Gastroesophageal sphincter (tissue), 4 donors: ENCODE data around the gene TSHZ3. TPM values are rescaled to one million over a fixed set of nuclear protein-coding genes. Genes with fewer than 3 reads are reported as not detected.

Experiments used
- ATAC-seq: fragments of 150-250 bp; one replicate; pipeline ENCODE4 v1.9.1; 2016; ENCODE audit warnings: mild to moderate bottlenecking, moderate library complexity
- H3K27ac ChIP-seq, 4 donors: fragments of 200-600 bp; sonication (generic) in 3 of 4; 1 replicate in 3 of 4; 2 replicates in 1 of 4; pipeline ENCODE4 v1.5.1; 2016 to 2019
- H3K27me3 ChIP-seq: fragments of 200-600 bp; sonication (generic); one replicate; pipeline ENCODE4 v1.5.1; 2019
- H3K36me3 ChIP-seq, 2 donors: fragments of 200-600 bp; sonication (generic); one replicate each; pipeline ENCODE4 v1.5.1; 2019; ENCODE audit warnings: control low read depth in 1 of 2
- H3K4me1 ChIP-seq, 3 donors: fragments of 200-600 bp; sonication (generic); 1 replicate in 2 of 3; 2 replicates in 1 of 3; pipeline ENCODE4 v1.5.1; 2016 to 2019; ENCODE audit warnings: control low read depth in 2 of 3
- H3K4me3 ChIP-seq, 2 donors: fragments of 200-600 bp; sonication (generic); one replicate each; pipeline ENCODE4 v1.5.1; 2019; ENCODE audit warnings: mild to moderate bottlenecking in 1 of 2, moderate library complexity in 1 of 2
- H3K9me3 ChIP-seq, 3 donors: fragments of 200-600 bp; sonication (generic); one replicate each; pipeline ENCODE4 v1.5.1; 2017 to 2019; ENCODE audit warnings: control low read depth in 2 of 3
- EP300 ChIP-seq: sonication (generic); formaldehyde crosslinking; IDR thresholded peaks from one replicate; pipeline ENCODE4 v1.6.1; 2017; ENCODE audit warnings: antibody characterized with exemption, mild to moderate bottlenecking
- POLR2A ChIP-seq, 2 donors: fragments of 450-650 bp; IDR thresholded peaks; one replicate each; pipeline ENCODE4 v1.6.1; 2017; ENCODE audit warnings: antibody characterized with exemption in 2 of 2, mild to moderate bottlenecking in 2 of 2, moderate library complexity in 1 of 2
- POLR2AphosphoS5 ChIP-seq: sonication (generic); formaldehyde crosslinking; IDR thresholded peaks from one replicate; pipeline ENCODE4 v1.6.1; 2017; ENCODE audit warnings: antibody characterized with exemption
- WGBS, 2 donors: methylation state at CpG; one replicate each; pipeline ENCODE4 v1.1.5; 2018; ENCODE audit warnings: low coverage in 1 of 2; 5-methylcytosine and 5-hydroxymethylcytosine counted together
- total RNA-seq, 4 donors: library from RNA; depleted of rRNA; stranded (reverse); fragments of >200 nt; gene quantifications; one replicate each; pipeline ENCODE4 v1.1.0, GENCODE V29; 2016
- TF ChIP-seq, protein P1 (sequence below), 4 experiments: fragments of 200-600 bp in 2 of 4; fragments of 450-650 bp in 2 of 4; sonication (generic) in 1 of 4; IDR thresholded peaks; one replicate each; pipeline ENCODE4 v1.5.1; 2017 to 2019; ENCODE audit warnings: antibody characterized with exemption in 4 of 4, mild to moderate bottlenecking in 2 of 4, moderate library complexity in 2 of 4

The TSHZ3 gene
- total RNA-seq, 4 donors from 2014 or later: 15.6 to 40.2 (median 31.1) TPM

DNA sequence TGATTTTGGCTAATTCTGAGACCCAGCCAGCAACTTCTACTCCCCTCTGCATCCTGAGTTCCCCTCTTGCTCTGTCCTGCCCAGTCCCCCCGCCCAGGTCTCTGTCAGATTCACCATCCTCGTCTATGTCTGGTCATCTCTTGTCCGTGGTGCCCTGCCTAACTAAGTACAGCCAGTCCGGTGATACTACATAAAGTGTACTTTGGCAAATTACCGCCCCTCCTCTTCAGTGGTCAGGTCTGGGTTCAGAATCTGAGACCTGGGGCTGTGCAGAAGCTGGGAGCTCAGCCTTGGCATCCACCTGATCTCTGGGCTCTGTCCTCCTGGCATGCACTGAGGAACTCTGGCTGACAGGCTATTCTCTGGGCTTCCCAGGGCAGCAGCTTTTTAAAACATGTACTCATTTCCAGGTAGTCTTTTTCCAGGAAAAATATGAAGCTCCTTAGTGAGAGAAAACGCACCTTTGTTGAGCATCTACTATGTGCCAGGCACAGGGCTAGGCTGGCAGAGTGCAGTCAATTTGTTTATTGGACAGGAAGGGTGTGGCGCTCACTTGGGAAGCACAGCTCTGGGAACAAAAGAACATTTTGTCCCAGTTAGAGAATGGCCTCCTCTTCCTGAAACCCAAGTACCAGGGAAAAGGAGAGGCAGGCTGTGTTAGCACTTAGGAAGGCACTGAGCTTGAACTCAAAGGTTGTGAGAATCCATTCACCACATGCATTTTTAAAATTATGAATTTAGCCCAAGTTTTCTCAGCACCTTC lies 88.9 kb downstream of the TSHZ3 start:
- Histone ChIP-seq H3K27me3 (no peaks in the 10 kb centered on the region), H3K36me3 (no peaks in the 10 kb centered on the region), H3K27ac (peak overlapping the region in 1 of 4 donors; percentile 48), H3K4me1 (peaks cover 0 to 36% (median 16%) of the 10 kb centered on the region in 3 donors), H3K4me3 (no peak overlapping the region), H3K9me3 (no peaks in the 10 kb centered on the region)
- TF ChIP-seq POLR2A (IDR thresholded peaks at IDR 0.05) (no peak), EP300 (no peak), POLR2AphosphoS5 (peak; percentile 28)
- TF ChIP-seq, protein P1, sequence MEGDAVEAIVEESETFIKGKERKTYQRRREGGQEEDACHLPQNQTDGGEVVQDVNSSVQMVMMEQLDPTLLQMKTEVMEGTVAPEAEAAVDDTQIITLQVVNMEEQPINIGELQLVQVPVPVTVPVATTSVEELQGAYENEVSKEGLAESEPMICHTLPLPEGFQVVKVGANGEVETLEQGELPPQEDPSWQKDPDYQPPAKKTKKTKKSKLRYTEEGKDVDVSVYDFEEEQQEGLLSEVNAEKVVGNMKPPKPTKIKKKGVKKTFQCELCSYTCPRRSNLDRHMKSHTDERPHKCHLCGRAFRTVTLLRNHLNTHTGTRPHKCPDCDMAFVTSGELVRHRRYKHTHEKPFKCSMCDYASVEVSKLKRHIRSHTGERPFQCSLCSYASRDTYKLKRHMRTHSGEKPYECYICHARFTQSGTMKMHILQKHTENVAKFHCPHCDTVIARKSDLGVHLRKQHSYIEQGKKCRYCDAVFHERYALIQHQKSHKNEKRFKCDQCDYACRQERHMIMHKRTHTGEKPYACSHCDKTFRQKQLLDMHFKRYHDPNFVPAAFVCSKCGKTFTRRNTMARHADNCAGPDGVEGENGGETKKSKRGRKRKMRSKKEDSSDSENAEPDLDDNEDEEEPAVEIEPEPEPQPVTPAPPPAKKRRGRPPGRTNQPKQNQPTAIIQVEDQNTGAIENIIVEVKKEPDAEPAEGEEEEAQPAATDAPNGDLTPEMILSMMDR (IDR thresholded peaks at IDR 0.05): no peak
- peak; percentile 31 for ATAC-seq
- WGBS, 2 donors: 70 to 94% methylated on average over 2 of the region's 7 CpGs

DNA sequence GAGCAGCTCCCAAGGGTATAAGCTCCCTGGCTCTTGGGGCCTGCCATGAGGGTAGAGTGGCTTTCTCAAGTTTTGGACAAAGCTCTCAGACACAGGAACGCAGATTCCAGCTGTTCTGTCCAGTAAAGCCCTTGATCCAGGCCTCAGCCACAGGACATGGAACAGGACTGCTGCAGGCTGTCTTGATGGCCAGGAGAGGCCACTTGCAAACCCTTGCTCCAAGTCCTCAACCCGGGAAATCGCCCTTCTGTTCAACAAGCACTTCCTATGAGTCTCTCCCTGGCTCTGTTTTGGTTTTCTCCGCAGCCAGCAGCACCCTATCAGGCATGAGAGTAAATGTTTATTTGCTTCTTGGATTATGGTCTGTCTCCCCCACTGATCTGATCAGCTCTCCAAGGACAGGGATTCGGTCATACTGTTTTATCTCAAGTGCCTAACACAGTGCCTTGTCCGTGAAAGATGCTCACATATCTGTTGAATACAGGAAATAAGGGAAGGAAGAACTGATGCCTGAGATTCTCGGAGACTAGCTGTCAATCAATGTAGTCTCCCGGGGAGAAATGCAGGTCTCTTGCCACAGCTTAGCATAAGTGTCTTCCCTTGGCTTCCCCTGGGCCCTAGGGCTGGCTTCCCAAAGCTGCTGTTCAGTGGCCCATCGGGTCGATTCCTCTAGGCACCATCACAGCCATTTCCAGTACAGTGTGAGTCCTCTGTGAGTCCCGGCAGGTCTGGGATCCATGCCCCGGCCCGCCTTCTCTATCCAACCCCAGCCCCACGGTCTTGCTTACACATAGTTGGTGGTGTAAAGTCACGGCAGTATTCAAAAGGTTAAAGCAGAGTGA lies 90.8 kb downstream of the TSHZ3 start:
- 81 to 93% methylated on average over 3 to 7 of the region's 15 CpGs for WGBS, 2 donors
- H3K4me3 ChIP-seq: no peak overlapping the region
- H3K27me3 ChIP-seq: no peaks in the 10 kb centered on the region
- H3K4me1 ChIP-seq: peaks cover 0 to 45% (median 16%) of the 10 kb centered on the region in 3 donors
- TF ChIP-seq, protein P1 (IDR thresholded peaks at IDR 0.05): no peak
- TF ChIP-seq POLR2AphosphoS5 (no peak), POLR2A (IDR thresholded peaks at IDR 0.05) (no peak), EP300 (no peak)
- no peak for ATAC-seq
- H3K9me3 ChIP-seq: no peaks in the 10 kb centered on the region
- no peak overlapping the region for H3K27ac ChIP-seq
- no peaks in the 10 kb centered on the region for H3K36me3 ChIP-seq

DNA sequence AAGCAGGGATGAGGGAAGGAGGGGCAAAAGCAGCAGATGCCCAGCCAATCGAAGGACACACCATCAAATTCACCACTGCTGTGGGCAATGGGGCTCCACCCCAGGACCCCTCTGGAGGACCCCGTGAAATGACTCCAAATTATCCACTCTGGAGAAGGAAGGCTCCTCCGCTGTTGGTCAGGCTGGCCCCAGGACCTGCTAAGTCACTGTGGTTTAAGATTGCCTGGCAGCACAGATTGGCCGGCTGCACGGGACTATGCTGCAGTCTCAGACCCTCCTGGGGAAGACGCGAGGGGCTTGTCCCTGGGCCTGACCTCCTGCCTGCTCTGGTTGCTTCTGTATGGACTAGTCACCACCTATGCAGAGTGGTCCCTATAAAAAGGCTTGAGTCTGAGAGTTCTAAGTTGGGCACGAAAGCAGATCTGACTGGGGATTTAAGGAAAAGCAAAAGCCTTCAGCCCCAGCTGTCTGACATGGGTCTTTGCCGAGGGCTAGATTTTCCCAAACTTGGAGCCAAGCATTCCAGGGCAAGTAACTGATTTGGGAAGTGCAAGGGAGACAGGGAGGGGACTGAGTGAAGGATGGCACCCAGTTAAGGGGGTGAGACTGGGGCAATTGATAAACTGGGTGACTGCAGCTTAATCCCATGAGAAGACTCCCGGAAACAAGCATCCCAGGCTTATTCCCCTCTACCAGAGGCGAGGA lies 91.7 kb downstream of the TSHZ3 start:
- no peaks in the 10 kb centered on the region for H3K27me3 ChIP-seq
- H3K9me3 ChIP-seq: no peaks in the 10 kb centered on the region
- TF ChIP-seq EP300 (no peak), POLR2AphosphoS5 (no peak)
- no peak for ATAC-seq
- H3K4me3 ChIP-seq: no peak overlapping the region
- no peak overlapping the region for H3K27ac ChIP-seq
- H3K4me1 ChIP-seq: peaks cover 0 to 36% (median 12%) of the 10 kb centered on the region in 3 donors
- no peaks in the 10 kb centered on the region for H3K36me3 ChIP-seq
- 72 to 81% methylated on average over 3 of the region's 11 CpGs for WGBS, 2 donors

DNA sequence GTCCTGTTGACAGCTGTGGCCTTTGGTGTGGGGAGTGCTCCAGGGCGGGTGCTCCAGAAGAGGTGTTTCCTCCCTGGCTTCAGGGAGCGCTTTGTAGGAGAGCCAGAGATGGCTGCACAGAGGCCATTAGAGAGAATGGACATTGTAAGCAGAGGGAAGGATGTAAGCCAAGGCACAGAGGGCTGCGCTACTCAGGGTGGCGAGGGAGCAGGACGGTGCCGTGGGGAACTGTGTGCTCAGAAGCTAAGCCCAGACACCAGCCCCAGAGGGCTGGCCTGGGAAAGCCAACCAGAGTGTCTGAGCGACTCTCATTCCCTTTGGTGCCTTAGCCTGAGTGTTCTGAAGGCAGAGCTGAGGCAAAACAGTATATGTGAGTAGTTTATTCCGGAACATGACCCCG lies 92.2 kb downstream of the TSHZ3 start:
- Histone ChIP-seq H3K27ac (no peak overlapping the region), H3K36me3 (no peaks in the 10 kb centered on the region), H3K4me1 (peaks cover 0 to 31% (median 6%) of the 10 kb centered on the region in 3 donors), H3K27me3 (no peaks in the 10 kb centered on the region), H3K9me3 (no peaks in the 10 kb centered on the region), H3K4me3 (no peak overlapping the region)
- TF ChIP-seq EP300 (no peak), POLR2AphosphoS5 (no peak), POLR2A (IDR thresholded peaks at IDR 0.05) (no peak)
- TF ChIP-seq, protein P1 (IDR thresholded peaks at IDR 0.05): no peak
- ATAC-seq: no peak
- 88% methylated on average over 4 of the region's 9 CpGs; no CpG with 5 or more reads in 1 of the 2 donors for WGBS, 2 donors

DNA sequence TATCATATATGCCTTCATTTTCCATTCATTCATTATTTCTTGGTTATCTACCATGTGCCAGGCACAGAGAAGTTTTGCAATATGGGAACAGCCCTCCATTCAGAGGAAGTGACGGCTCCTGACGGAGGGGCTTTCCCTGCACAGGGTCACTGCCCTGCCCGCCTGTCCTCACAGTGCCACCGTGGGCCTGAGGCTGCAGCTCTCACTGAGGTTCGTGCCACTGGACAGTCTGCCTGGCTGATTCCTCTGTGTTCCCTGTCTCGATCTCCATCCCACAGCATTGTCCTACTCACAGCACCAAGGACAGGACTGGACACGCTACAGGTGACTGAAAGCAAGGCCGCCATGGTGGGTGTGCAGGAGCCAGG lies 92.7 kb downstream of the TSHZ3 start:
- no peaks in the 10 kb centered on the region for H3K27me3 ChIP-seq
- no peak overlapping the region for H3K4me3 ChIP-seq
- H3K36me3 ChIP-seq: no peaks in the 10 kb centered on the region
- no peak for TF ChIP-seq EP300
- TF ChIP-seq, protein P1 (IDR thresholded peaks at IDR 0.05): no peak
- TF ChIP-seq POLR2AphosphoS5: no peak
- TF ChIP-seq POLR2A (IDR thresholded peaks at IDR 0.05): no peak
- H3K4me1 ChIP-seq: peaks cover 0 to 26% (median 5%) of the 10 kb centered on the region in 3 donors
- no peak for ATAC-seq
- WGBS, 2 donors: 90 to 92% methylated on average over 2 to 4 of the region's 8 CpGs
- H3K27ac ChIP-seq: no peak overlapping the region
- no peaks in the 10 kb centered on the region for H3K9me3 ChIP-seq
